AG09309 (cell line): ENCODE data around the gene ACSL4.
"Not testable (repeated sequence)": the region's sequence is repeated elsewhere in the genome, so short reads cannot be mapped to it uniquely, and the experiment has no call there.

ENCODE experiments used
- DNase-seq: peaks from one replicate; pipeline ENCODE4 v3.0.0-alpha.2; 2010; ENCODE audit warnings: low read depth
- H3K4me3 ChIP-seq: 2 replicates; pipeline ENCODE4 v1.5.1; 2011; ENCODE audit warnings: mild to moderate bottlenecking, low read depth, low read length, moderate library complexity; ENCODE audit not compliant: control insufficient read depth
- CTCF ChIP-seq: IDR thresholded peaks from 2 replicates; pipeline ENCODE4 v1.5.1; 2011; ENCODE audit warnings: mild to moderate bottlenecking, low read depth, low read length, inconsistent platforms; ENCODE audit not compliant: insufficient read depth, control insufficient read depth; ENCODE audit errors: missing control alignments

Gene ACSL4

GRCh38 chrX:109749207-109749606, 16.1 kb upstream of the ACSL4 start:
- TF ChIP-seq CTCF, result no peak
- H3K4me3 ChIP-seq, result no peak overlapping the region

DNA sequence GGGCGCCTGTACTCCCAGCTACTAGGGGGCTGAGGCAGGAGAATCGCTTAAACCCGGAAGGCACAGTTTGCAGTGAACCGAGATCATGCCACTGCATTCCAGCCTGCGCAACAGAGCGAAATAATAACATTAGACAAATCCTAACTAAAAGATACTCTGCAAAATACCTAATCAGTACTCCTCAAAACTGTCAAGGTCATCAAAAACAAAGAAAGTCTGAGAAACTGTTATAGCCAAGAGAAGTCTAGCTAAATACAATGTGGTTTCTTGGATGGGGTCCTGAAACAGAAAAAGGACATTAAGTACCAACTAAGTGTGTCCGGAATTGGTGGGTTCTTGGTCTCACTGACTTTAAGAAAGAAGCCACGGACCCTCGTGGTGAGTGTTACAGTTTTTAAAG, 14.6 kb upstream of the ACSL4 start:
- H3K4me3 ChIP-seq, result no peak overlapping the region
- no peak for TF ChIP-seq CTCF
- DNase-seq, result no peak

More at GRCh38 chrX:109749207-109749606, 16.1 kb upstream of the ACSL4 start:
- no peak for DNase-seq

DNA sequence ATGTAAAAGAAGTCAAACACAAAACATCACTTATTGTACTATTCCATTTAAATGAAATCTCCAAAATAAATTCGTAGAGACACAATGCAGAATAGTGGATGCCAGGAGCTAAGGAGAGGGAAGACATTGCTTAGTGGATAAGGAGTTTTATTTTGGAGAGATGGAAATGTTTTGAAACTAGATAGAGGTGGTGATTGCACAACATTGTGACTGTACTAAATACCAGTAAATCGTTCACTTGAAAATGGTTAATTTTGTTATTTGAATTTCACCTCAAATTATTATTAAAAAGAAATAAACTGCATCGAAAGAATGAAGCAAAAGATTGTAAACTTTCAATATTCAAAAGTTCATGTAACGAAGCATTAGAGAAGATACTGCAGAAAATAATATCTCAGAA, 9.7 kb upstream of the ACSL4 start:
- no peak overlapping the region for H3K4me3 ChIP-seq
- TF ChIP-seq CTCF, result no peak
- DNase-seq, result no peak

DNA sequence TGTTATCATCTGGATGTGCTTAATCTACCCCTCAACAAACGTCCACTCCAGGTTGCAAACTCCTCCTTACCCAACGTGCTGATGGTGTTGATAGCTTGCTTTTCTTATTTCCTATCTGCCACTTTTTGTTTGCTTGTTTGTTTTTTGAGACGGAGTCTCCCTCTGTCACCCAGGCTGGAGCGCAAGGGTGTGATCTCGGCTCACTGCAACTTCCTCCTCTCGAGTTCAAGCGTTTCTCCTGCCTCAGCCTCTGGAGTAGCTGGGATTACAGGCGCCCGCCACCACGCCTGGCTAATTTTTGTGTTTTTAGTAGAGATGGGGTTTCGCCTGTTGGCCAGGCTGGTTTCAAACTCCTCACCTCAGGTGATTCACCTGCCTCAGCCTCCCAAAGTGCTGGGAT, 7.8 kb upstream of the ACSL4 start:
- DNase-seq, result not testable (repeated sequence)

GRCh38 chrX:109740433-109740809, 7.4 kb upstream of the ACSL4 start:
- no peak overlapping the region for H3K4me3 ChIP-seq
- DNase-seq, result no peak
- no peak for TF ChIP-seq CTCF

More for the DNA sequence above, 7.8 kb upstream of the ACSL4 start:
- not testable (repeated sequence) for H3K4me3 ChIP-seq

GRCh38 chrX:109739625-109740432, 6.8 kb upstream of the ACSL4 start:
- no peak for DNase-seq
- no peak for TF ChIP-seq CTCF
- H3K4me3 ChIP-seq, result no peak overlapping the region

DNA sequence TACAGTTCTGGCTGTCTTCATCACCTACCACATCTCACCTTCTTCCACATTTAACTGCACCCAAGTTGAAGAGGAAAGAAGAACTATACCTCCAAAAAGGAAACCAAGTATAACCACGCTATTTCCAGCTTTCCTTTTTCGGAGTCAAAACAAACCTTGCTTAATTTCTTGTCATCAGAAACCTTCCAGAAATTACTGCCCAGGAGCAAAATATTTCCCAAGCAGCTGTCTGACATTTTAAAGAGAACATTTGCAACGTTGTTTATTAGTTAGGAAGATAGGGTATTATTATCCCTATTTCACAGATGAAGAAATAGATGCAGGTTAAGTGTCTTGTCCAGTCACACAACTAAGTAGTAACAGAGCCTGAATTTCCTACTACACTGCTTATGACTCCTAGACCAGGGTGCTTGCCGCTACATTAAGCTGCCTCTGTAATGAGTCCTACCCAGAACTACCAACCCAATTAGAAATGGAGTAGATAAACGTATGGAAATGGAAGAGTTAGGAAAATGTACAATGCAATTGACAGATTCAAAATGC, 2.2 kb upstream of the ACSL4 start:
- no peak overlapping the region for H3K4me3 ChIP-seq
- no peak for TF ChIP-seq CTCF
- DNase-seq, result no peak
